Cerebellar nuclear complex (tissue), 1 donor: Measurements from ENCODE around the gene ACSL5.
"Not testable (repeated sequence)": the region's sequence is repeated elsewhere in the genome, so short reads cannot be mapped to it uniquely, and the experiment has no call there.

Experiments
- DNase-seq, 2 experiments: peaks; one replicate each; lab custom pipeline; 2025; lab: John Stamatoyannopoulos, UW

ACSL5 gene

GRCh38 chr10:112374724-112375541 is 1.0 kb downstream of the ACSL5 start:
- no peak for DNase-seq

- no peak for DNase-seq
These were observed 1.9 kb downstream of the ACSL5 start for GRCh38 chr10:112375721-112376395.

DNA sequence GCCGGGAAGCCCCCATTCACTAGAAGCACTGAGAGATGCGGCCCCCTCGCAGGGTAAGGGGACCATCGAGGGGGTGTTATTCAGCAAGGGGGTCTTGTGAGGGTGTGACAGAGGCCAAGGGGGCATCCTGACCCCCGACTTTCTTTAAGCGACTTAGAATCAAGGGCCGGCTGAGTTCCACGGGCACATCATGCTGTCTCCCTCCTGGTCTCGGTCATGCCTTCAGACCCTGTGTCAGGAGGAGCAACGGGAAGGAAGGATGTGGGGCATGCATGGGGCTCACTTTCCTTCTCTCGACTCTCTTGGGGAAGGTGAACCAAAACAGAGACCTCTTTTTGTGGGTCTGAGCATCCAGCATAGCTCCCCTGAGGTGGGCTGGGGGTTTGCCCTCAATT is 2.5 kb downstream of the ACSL5 start:
- no peak for DNase-seq

DNA sequence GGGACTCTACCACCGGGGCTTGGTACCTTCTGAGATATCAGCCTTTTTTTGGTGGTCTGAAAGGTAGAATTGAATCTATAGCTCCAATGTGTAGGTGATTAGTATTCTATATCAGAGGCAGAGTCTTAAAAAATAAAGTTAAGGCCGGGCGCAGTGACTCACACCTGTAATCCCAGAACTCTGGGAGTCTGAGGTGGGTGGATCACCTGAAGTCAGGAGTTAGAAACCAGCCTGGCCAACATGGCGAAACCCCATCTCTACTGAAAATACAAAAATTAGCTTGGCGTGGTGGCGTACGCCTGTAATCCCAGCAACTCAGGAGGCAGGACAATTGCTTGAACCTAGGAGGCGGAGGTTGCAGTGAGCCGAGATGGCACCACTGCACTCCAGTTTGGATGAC is 3.2 kb downstream of the ACSL5 start:
- DNase-seq: not testable (repeated sequence)

- no peak for DNase-seq
These were observed 5.8 kb downstream of the ACSL5 start for GRCh38 chr10:112379635-112380296.

- DNase-seq: no peak
These were observed 8.8 kb downstream of the ACSL5 start for GRCh38 chr10:112382515-112383235.

DNA sequence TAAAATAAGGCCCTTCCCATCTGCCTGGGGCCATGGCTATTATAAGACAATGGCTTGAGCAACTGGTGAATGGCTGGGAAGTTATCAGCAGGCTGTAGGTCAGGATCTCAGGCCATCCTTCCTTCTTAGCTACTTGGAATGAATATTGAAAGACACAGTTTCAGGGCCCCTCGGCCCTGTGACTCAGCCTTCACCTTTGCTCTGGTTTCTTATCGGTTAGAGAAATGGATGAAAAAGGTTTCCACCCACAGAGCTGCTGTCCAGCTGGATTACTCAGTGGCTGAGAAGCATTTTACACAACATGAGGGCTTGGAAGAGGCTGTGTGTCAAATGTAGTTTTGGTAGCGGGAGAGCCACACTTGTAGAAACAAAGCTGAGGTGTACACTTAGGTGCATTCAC is 9.4 kb downstream of the ACSL5 start:
- DNase-seq: no peak

GRCh38 chr10:112384141-112384540 is 10.2 kb downstream of the ACSL5 start:
- no peak for DNase-seq

GRCh38 chr10:112385201-112385600 is 11.3 kb downstream of the ACSL5 start:
- DNase-seq: no peak

GRCh38 chr10:112388056-112388455 is 14.1 kb downstream of the ACSL5 start:
- DNase-seq: not testable (repeated sequence)

- DNase-seq: no peak
These were observed 14.6 kb downstream of the ACSL5 start for GRCh38 chr10:112388548-112388947.

DNA sequence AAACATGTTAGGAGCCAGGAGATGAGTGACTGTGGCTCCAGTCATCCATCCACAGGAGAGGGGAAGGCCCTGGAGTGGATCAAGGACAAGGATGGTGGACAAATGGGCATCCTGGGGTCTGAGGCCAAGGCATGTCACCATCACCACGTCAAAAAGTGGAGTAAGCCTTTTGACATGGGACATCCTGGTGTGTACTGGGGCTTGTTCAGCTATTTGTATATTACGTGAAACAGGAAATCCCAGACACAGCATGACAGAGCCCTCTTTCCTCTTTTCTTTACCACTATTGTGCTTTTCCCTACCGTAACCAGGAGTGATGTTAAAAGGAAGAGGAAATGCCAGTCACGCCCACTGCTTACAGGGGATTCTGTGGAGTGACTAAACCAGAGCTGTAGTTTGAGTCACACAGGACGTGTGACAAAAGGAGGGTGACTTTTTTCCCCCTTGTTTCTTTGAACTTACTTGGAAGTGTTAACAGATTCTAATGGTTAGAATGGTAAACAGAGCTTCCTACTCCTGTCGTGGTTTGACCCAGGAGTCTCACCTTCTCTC is 15.4 kb downstream of the ACSL5 start:
- DNase-seq: no peak

- no peak for DNase-seq
These were observed 16.3 kb downstream of the ACSL5 start for GRCh38 chr10:112390125-112390703.

DNA sequence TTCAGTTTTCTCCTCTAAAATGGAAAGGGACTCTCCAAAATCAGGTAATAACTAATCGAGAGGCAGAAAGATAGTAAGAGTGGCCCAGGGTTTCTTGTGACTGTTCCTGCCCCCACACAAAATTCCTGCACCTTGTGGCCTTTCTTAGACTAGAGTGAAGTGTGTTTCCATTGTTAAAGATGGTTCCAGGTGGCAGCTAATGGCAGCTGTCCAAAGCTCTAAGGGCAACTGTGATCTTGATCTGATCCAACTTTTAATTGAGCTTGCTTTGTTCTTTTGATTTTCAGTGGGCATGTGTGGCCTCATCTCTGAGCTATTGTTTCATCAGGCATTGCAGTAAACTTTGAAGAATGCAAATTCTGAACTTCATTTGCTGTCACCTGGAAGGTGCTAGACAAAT is 19.4 kb downstream of the ACSL5 start:
- DNase-seq: no peak

DNA sequence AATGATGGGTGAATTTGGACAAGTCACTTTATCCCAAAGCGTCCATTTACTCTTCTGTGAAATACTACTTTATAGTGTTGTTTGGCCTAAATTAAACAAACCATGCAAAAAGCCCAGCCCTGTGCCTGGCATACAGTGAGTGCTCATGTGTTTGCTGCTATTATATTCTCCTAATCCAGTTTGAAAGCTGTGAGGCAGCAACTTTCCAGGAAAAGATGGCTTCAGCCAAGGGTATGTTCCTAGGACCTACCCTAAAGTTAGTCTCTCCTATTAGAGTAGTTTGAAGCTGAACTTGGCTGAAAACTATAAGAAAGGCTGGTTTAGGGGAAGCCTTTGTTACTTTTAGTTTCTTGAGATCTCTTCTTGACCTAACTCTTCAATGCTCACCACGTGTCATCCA is 19.9 kb downstream of the ACSL5 start:
- no peak for DNase-seq

GRCh38 chr10:112394475-112394875 is 20.6 kb downstream of the ACSL5 start:
- DNase-seq: no peak

GRCh38 chr10:112395809-112396530 is 22.1 kb downstream of the ACSL5 start:
- DNase-seq: no peak

DNA sequence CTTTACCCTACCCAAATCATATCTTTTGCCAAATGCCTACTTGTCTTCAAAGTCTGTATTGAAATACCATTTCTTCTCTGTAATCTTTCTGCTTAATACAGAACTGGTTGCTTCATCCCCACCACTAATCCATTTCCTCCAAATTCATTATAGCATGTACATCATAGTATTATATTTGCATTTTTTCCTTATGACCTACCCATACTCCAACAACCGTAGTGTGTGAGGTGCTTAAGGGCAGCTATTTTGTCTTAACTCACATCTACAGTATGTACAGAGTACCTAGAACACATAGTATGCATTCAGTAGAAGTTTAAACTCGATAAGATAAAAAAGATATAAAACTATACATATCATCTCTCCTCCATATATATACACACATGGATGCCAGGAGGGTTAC is 23.7 kb downstream of the ACSL5 start:
- no peak for DNase-seq

DNA sequence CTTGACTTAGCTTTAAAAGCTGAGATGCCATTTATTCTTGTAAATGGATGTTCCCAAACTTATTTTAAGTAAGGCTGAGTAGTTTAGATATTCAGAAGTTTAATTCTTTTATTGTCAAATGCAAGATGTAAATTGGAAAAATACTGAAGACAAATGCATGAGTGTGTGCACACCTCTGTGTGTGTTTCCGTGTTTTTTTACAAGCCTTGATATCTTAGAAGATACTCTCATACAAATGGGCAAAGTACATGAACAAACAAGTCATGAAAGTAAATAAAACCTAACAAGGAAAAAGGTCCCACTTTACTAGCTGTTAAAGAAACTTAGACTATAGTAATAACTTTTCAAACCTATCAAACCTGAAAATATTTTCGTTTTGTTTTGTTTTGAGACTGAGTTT is 29.0 kb downstream of the ACSL5 start:
- no peak for DNase-seq

- no peak for DNase-seq
These were observed 30.7 kb downstream of the ACSL5 start for GRCh38 chr10:112404617-112405016.

- not testable (repeated sequence) for DNase-seq
These were observed 32.9 kb downstream of the ACSL5 start for GRCh38 chr10:112406806-112407205.
